Osteoblast (primary cell): ENCODE results near the gene MED25. TPM values are rescaled to one million over a fixed set of nuclear protein-coding genes. Genes with fewer than 3 reads are reported as not detected.

Experiments used
- DNase-seq: peaks from one replicate; pipeline ENCODE4 v3.0.0; 2011; ENCODE audit warnings: low spot score, mixed read lengths; ENCODE audit not compliant: insufficient read length; ENCODE audit errors: missing footprints
- H2AFZ ChIP-seq: 2 replicates; pipeline ENCODE4 v1.6.0; 2011; ENCODE audit warnings: mild to moderate bottlenecking, low read length
- H3K27ac ChIP-seq: 2 replicates; pipeline ENCODE4 v1.5.1; 2011; ENCODE audit warnings: mild to moderate bottlenecking, low read depth, low read length, moderate library complexity
- H3K27me3 ChIP-seq: 2 replicates; pipeline ENCODE4 v1.6.0; 2012; ENCODE audit warnings: mild to moderate bottlenecking, control low read depth, inconsistent platforms, low read length, moderate library complexity; ENCODE audit not compliant: insufficient read depth
- H3K36me3 ChIP-seq: 2 replicates; pipeline ENCODE4 v1.5.1; 2011; ENCODE audit warnings: mild to moderate bottlenecking, low read length, control low read depth, moderate library complexity; ENCODE audit not compliant: insufficient read depth
- H3K4me1 ChIP-seq: 2 replicates; pipeline ENCODE4 v1.5.1; 2011; ENCODE audit warnings: mild to moderate bottlenecking, low read length, control low read depth, moderate library complexity; ENCODE audit not compliant: insufficient read depth
- H3K4me2 ChIP-seq: 2 replicates; pipeline ENCODE4 v1.6.0; 2011; ENCODE audit warnings: mild to moderate bottlenecking, low read length; ENCODE audit not compliant: insufficient read depth
- H3K4me3 ChIP-seq: fragments of 200-600 bp; sonication (generic); 3 replicates; pipeline ENCODE4 v1.5.1; 2012; ENCODE audit warnings: mild to moderate bottlenecking, low read length, inconsistent platforms; ENCODE audit not compliant: insufficient read depth
- H3K79me2 ChIP-seq: 2 replicates; pipeline ENCODE4 v1.6.0; 2012; ENCODE audit warnings: mild to moderate bottlenecking, low read length, control low read depth, inconsistent platforms; ENCODE audit not compliant: insufficient read depth
- H3K9me3 ChIP-seq: 2 replicates; pipeline ENCODE4 v1.5.1; 2011; ENCODE audit warnings: low read depth, low read length, control low read depth
- H4K20me1 ChIP-seq: 2 replicates; pipeline ENCODE4 v1.6.0; 2012; ENCODE audit warnings: mild to moderate bottlenecking, low read length, control low read depth; ENCODE audit not compliant: insufficient read depth
- CTCF ChIP-seq: IDR thresholded peaks from 2 replicates; pipeline ENCODE4 v1.5.1; 2011; ENCODE audit warnings: mild to moderate bottlenecking, low read depth, low read length, moderate library complexity; ENCODE audit errors: extremely low read depth
- total RNA-seq: library from RNA; depleted of rRNA; stranded (reverse); fragments of >200 nt; gene quantifications from 2 replicates; pipeline ENCODE4 v1.2.3, GENCODE V29; 2012

MED25 gene
- total RNA-seq, 1 donor: 19.5 TPM

GRCh38 chr19:49829721-49830120 lies 11.6 kb downstream of the MED25 start:
- peaks cover 23% of the 10 kb centered on the region for H4K20me1 ChIP-seq

DNA sequence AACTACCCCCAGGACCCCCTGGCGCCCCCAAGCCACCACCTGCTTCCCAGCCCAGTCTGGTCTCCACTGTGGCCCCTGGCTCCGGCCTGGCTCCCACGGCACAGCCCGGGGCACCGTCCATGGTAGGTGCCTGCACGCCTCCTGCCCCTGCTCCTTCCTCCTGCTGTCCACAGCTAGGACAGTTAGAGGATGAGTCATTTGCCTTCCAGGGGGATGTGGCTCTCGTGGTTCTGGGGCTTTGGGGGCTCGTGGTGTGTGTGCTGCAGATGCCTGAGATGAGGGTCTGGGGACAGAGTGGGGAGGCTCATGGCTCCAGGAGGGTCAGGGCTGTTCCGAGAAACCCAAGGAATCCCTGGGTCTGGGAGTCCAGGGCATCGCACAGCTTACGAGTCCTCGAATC lies 12.7 kb downstream of the MED25 start:
- H2AFZ ChIP-seq: no peak overlapping the region
- H3K4me3 ChIP-seq: no peak overlapping the region
- peaks cover 19% of the 10 kb centered on the region for H4K20me1 ChIP-seq
- no peak for TF ChIP-seq CTCF
- no peaks in the 10 kb centered on the region for H3K9me3 ChIP-seq
- no peaks in the 10 kb centered on the region for H3K27me3 ChIP-seq
- peaks cover 10% of the 10 kb centered on the region for H3K4me1 ChIP-seq
- H3K27ac ChIP-seq: no peak overlapping the region
- H3K36me3 ChIP-seq: peaks cover 23% of the 10 kb centered on the region
- peaks cover 19% of the 10 kb centered on the region for H3K79me2 ChIP-seq
- no peak overlapping the region for H3K4me2 ChIP-seq
- peak; percentile 69 for DNase-seq

More at GRCh38 chr19:49829721-49830120, 11.6 kb downstream of the MED25 start:
- Histone ChIP-seq H3K9me3 (no peaks in the 10 kb centered on the region), H2AFZ (no peak overlapping the region), H3K27ac (no peak overlapping the region), H3K27me3 (no peaks in the 10 kb centered on the region), H3K79me2 (peaks cover 25% of the 10 kb centered on the region), H3K4me2 (no peak overlapping the region), H3K4me3 (no peak overlapping the region), H3K36me3 (peaks cover 23% of the 10 kb centered on the region), H3K4me1 (peaks cover 10% of the 10 kb centered on the region)
- no peak for TF ChIP-seq CTCF
- DNase-seq: peak; percentile 52

- no peak overlapping the region for H3K27ac ChIP-seq
- H3K4me3 ChIP-seq: no peak overlapping the region
- H3K27me3 ChIP-seq: no peaks in the 10 kb centered on the region
- H2AFZ ChIP-seq: no peak overlapping the region
- peak; percentile 65 for DNase-seq
- no peaks in the 10 kb centered on the region for H3K9me3 ChIP-seq
- no peak for TF ChIP-seq CTCF
- H3K79me2 ChIP-seq: peaks cover 11% of the 10 kb centered on the region
- H3K4me1 ChIP-seq: peaks cover 10% of the 10 kb centered on the region
- H4K20me1 ChIP-seq: peaks cover 14% of the 10 kb centered on the region
- H3K4me2 ChIP-seq: no peak overlapping the region
- H3K36me3 ChIP-seq: peaks cover 26% of the 10 kb centered on the region
Observed at GRCh38 chr19:49831592-49831991, 13.5 kb downstream of the MED25 start.

DNA sequence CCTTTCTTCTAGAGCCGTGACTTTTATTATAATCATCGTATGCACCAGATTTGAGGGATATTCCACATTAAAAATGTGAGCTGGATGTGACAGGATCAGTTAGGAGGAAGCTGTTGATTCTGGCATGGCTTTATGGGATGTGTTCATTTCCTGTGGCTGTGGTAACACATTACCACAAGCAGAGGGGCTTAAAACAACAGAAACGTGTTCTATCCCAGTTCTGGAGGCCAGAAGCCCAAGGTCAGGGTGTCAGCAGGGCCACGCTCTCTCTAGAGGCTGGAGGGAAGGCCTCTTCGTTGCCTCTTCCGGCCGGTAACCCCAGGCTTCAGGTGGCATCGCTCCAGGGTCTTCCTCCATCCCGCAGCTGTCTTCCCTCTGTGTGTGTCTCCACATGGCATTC lies 14.5 kb downstream of the MED25 start:
- Histone ChIP-seq H3K36me3 (peaks cover 31% of the 10 kb centered on the region), H3K4me1 (peaks cover 10% of the 10 kb centered on the region), H3K79me2 (peaks cover 1% of the 10 kb centered on the region), H4K20me1 (peaks cover 6% of the 10 kb centered on the region), H3K9me3 (no peaks in the 10 kb centered on the region), H3K4me2 (no peak overlapping the region), H2AFZ (no peak overlapping the region), H3K27ac (peak overlapping the region; percentile 4), H3K4me3 (no peak overlapping the region), H3K27me3 (no peaks in the 10 kb centered on the region)
- TF ChIP-seq CTCF: no peak
- DNase-seq: peak; percentile 91
